Ascending aorta (tissue), 2 donors: ENCODE measurements around the gene NOD1. TPM values are rescaled to one million over a fixed set of nuclear protein-coding genes. Genes with fewer than 3 reads are reported as not detected.

Experiments used
- DNase-seq, 2 donors: peaks; one replicate each; pipeline ENCODE4 v3.0.0-alpha.2; 2019; ENCODE audit warnings: low spot score in 2 of 2
- H3K27ac ChIP-seq, 2 donors: fragments of 200-600 bp; sonication (generic); one replicate each; pipeline ENCODE4 v1.5.1; 2016 to 2017; ENCODE audit warnings: mild to moderate bottlenecking in 1 of 2
- H3K27me3 ChIP-seq: fragments of 200-600 bp; sonication (generic); one replicate; pipeline ENCODE4 v1.5.1; 2017
- H3K36me3 ChIP-seq, 2 donors: fragments of 200-600 bp; sonication (generic); one replicate each; pipeline ENCODE4 v1.5.1; 2016
- H3K4me1 ChIP-seq, 2 donors: fragments of 200-600 bp; sonication (generic); one replicate each; pipeline ENCODE4 v1.5.1; 2016 to 2017; ENCODE audit warnings: mild to moderate bottlenecking in 1 of 2
- H3K4me3 ChIP-seq, 2 donors: fragments of 200-600 bp; sonication (generic); one replicate each; pipeline ENCODE4 v1.5.1; 2016 to 2017; ENCODE audit warnings: mild to moderate bottlenecking in 1 of 2
- H3K9me3 ChIP-seq, 2 donors: fragments of 200-600 bp; sonication (generic); one replicate each; pipeline ENCODE4 v1.5.1; 2016
- CTCF ChIP-seq, 3 experiments: fragments of 200-600 bp in 2 of 3; fragments of 450-650 bp in 1 of 3; sonication (generic) in 2 of 3; IDR thresholded peaks; one replicate each; pipeline ENCODE4 v1.5.1; 2016 to 2019; ENCODE audit warnings: antibody characterized with exemption in 3 of 3, mild to moderate bottlenecking in 1 of 3, moderate library complexity in 1 of 3
- intact Hi-C: fragments of 100-400 bp; cut with DNase I; formaldehyde crosslinking; loops from one replicate; pipeline ENCODE4 v1.15.1; 2023
- total RNA-seq: library from RNA; depleted of rRNA; stranded (reverse); fragments of >200 nt; gene quantifications from one replicate; pipeline ENCODE4 v1.1.0, GENCODE V29; 2016

NOD1 gene
- total RNA-seq, 1 donor from 2014 or later = 20.0 TPM

GRCh38 chr7:30522159-30522558 is 43.6 kb upstream of the NOD1 start:
- DNase-seq = no peak
- no peak overlapping the region for H3K27ac ChIP-seq
- no peak for TF ChIP-seq CTCF (IDR thresholded peaks at IDR 0.05)
- no peaks in the 10 kb centered on the region for H3K9me3 ChIP-seq
- intact Hi-C loops = no loop called here
- no peaks in the 10 kb centered on the region for H3K36me3 ChIP-seq
- no peaks in the 10 kb centered on the region for H3K4me1 ChIP-seq
- no peak overlapping the region for H3K4me3 ChIP-seq
- H3K27me3 ChIP-seq = no peaks in the 10 kb centered on the region

DNA sequence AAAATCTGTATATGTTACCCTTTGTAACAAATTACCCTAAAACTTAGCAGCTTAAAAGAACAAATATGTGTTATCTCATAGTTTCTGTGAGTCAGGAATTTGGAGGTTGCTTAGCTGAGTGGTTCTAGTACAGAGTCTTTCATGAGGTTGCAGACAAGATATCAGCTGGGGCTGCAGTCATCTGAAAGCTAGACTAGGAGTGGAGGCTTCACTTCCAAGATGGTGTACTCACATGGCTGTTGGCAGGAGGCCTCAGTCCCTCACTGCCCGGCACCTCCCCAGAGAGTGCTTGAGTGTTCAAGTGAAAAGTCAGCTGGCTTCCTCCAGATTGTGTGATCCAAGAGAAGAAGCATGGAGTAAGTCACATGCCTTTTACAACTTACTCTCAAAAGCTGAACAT is 42.9 kb upstream of the NOD1 start:
- Histone ChIP-seq H3K36me3 (no peaks in the 10 kb centered on the region), H3K4me3 (no peak overlapping the region), H3K27ac (no peak overlapping the region), H3K4me1 (no peaks in the 10 kb centered on the region), H3K9me3 (no peaks in the 10 kb centered on the region), H3K27me3 (no peaks in the 10 kb centered on the region)
- no peak for TF ChIP-seq CTCF (IDR thresholded peaks at IDR 0.05)
- DNase-seq = no peak
- intact Hi-C loops = no loop called here

GRCh38 chr7:30519122-30519521 is 40.5 kb upstream of the NOD1 start:
- no peaks in the 10 kb centered on the region for H3K4me1 ChIP-seq
- no peak for DNase-seq
- no peaks in the 10 kb centered on the region for H3K9me3 ChIP-seq
- no peaks in the 10 kb centered on the region for H3K27me3 ChIP-seq
- no peak overlapping the region for H3K27ac ChIP-seq
- no peak for TF ChIP-seq CTCF (IDR thresholded peaks at IDR 0.05)
- H3K4me3 ChIP-seq = no peak overlapping the region
- intact Hi-C loops = no loop called here
- H3K36me3 ChIP-seq = no peaks in the 10 kb centered on the region

- TF ChIP-seq CTCF (IDR thresholded peaks at IDR 0.05) = no peak
- intact Hi-C loops = no loop called here
- DNase-seq = no peak
- Histone ChIP-seq H3K4me1 (no peaks in the 10 kb centered on the region), H3K9me3 (no peaks in the 10 kb centered on the region), H3K27me3 (no peaks in the 10 kb centered on the region), H3K4me3 (no peak overlapping the region), H3K27ac (no peak overlapping the region), H3K36me3 (no peaks in the 10 kb centered on the region)
These were observed 37.2 kb upstream of the NOD1 start for GRCh38 chr7:30515761-30516160.

- intact Hi-C loops = no loop called here
- Histone ChIP-seq H3K4me3 (no peak overlapping the region), H3K4me1 (no peaks in the 10 kb centered on the region)
These were observed 36.2 kb upstream of the NOD1 start for GRCh38 chr7:30514776-30515175.

More at GRCh38 chr7:30514776-30515175, 36.2 kb upstream of the NOD1 start:
- Histone ChIP-seq H3K27ac (no peak overlapping the region), H3K36me3 (no peaks in the 10 kb centered on the region), H3K9me3 (no peaks in the 10 kb centered on the region), H3K27me3 (no peaks in the 10 kb centered on the region)
- no peak for TF ChIP-seq CTCF (IDR thresholded peaks at IDR 0.05)
- no peak for DNase-seq
